ENCODE data around the gene TESMIN.

GRCh38 chr11:68707527-68707926 lies 43.8 kb downstream of the TESMIN start:
- no peak for TF ChIP-seq POLR2A (IDR thresholded peaks at IDR 0.05)
- TF ChIP-seq, protein P1, sequence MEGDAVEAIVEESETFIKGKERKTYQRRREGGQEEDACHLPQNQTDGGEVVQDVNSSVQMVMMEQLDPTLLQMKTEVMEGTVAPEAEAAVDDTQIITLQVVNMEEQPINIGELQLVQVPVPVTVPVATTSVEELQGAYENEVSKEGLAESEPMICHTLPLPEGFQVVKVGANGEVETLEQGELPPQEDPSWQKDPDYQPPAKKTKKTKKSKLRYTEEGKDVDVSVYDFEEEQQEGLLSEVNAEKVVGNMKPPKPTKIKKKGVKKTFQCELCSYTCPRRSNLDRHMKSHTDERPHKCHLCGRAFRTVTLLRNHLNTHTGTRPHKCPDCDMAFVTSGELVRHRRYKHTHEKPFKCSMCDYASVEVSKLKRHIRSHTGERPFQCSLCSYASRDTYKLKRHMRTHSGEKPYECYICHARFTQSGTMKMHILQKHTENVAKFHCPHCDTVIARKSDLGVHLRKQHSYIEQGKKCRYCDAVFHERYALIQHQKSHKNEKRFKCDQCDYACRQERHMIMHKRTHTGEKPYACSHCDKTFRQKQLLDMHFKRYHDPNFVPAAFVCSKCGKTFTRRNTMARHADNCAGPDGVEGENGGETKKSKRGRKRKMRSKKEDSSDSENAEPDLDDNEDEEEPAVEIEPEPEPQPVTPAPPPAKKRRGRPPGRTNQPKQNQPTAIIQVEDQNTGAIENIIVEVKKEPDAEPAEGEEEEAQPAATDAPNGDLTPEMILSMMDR (IDR thresholded peaks at IDR 0.05) = no peak

All from upper lobe of left lung (tissue), 4 donors.